CD4-positive, alpha-beta memory T cell (primary cell): ENCODE results near the gene TOR1A. TPM values are rescaled to one million over a fixed set of nuclear protein-coding genes. Genes with fewer than 3 reads are reported as not detected.
"Not testable (repeated sequence)": the region's sequence is repeated elsewhere in the genome, so short reads cannot be mapped to it uniquely, and the experiment has no call there.

Source experiments
- CTCF ChIA-PET: fragments of 350-600 bp; sonication (Branson Sonifier 250); formaldehyde crosslinking; loops from one replicate; lab custom pipeline; 2021; ENCODE audit warnings: inconsistent platforms; ENCODE audit not compliant: partially characterized antibody; lab: Charles Lee
- POLR2A ChIA-PET: fragments of 350-600 bp; sonication (Branson Sonifier 250); formaldehyde crosslinking; loops from one replicate; lab custom pipeline; 2021; ENCODE audit not compliant: partially characterized antibody; lab: Charles Lee
- DNase-seq, 5 donors: peaks; one replicate each; pipeline versions ENCODE4 v3.0.0 to v3.0.0-alpha.2; 2020 to 2022; ENCODE audit warnings: mixed read lengths in 1 of 5
- H3K27ac ChIP-seq: one replicate; pipeline ENCODE4 v1.7.0; 2013; ENCODE audit warnings: low read depth, low read length
- H3K27me3 ChIP-seq: 2 replicates; pipeline ENCODE4 v1.7.0; 2013; ENCODE audit warnings: mild to moderate bottlenecking, low read length, moderate library complexity; ENCODE audit not compliant: insufficient read depth
- H3K36me3 ChIP-seq: 2 replicates; pipeline ENCODE4 v1.7.0; 2013; ENCODE audit warnings: mild to moderate bottlenecking, low read length, moderate library complexity; ENCODE audit not compliant: insufficient read depth
- H3K4me1 ChIP-seq: 2 replicates; pipeline ENCODE4 v1.7.0; 2013; ENCODE audit warnings: mild to moderate bottlenecking, low read length, moderate library complexity; ENCODE audit not compliant: insufficient read depth
- H3K4me3 ChIP-seq, 2 donors: one replicate each; pipeline ENCODE4 v1.7.0; 2013; ENCODE audit warnings: low read length in 2 of 2, mild to moderate bottlenecking in 1 of 2
- H3K9me3 ChIP-seq, 2 donors: one replicate each; pipeline ENCODE4 v1.7.0; 2013; ENCODE audit warnings: low read length in 2 of 2, control low read depth in 1 of 2; ENCODE audit not compliant: control insufficient read depth in 1 of 2
- H3K27ac Mint-ChIP-seq, 7 donors: one replicate each; pipeline ENCODE4 v1.8.0; 2020 to 2021; ENCODE audit warnings: mixed read lengths in 7 of 7, mild to moderate bottlenecking in 6 of 7, inconsistent platforms in 3 of 7, moderate library complexity in 3 of 7
- H3K27me3 Mint-ChIP-seq, 2 donors: one replicate each; pipeline ENCODE4 v1.8.0; 2020 to 2021; ENCODE audit warnings: mixed read lengths in 2 of 2
- H3K36me3 Mint-ChIP-seq, 2 donors: one replicate each; pipeline ENCODE4 v1.8.0; 2020 to 2021; ENCODE audit warnings: mixed read lengths in 2 of 2, inconsistent platforms in 1 of 2, mild to moderate bottlenecking in 1 of 2
- H3K4me1 Mint-ChIP-seq, 4 donors: one replicate each; pipeline ENCODE4 v1.8.0; 2020 to 2021; ENCODE audit warnings: mixed read lengths in 4 of 4, mild to moderate bottlenecking in 1 of 4
- H3K4me3 Mint-ChIP-seq, 8 donors: one replicate each; pipeline ENCODE4 v1.8.0; 2020 to 2021; ENCODE audit warnings: mixed read lengths in 8 of 8, mild to moderate bottlenecking in 7 of 8, moderate library complexity in 6 of 8, inconsistent platforms in 3 of 8
- H3K9me3 Mint-ChIP-seq, 8 donors: one replicate each; pipeline ENCODE4 v1.8.0; 2020 to 2021; ENCODE audit warnings: mixed read lengths in 8 of 8, mild to moderate bottlenecking in 5 of 8, inconsistent platforms in 3 of 8, moderate library complexity in 1 of 8
- intact Hi-C: fragments of 100-400 bp; cut with micrococcal nuclease; formaldehyde crosslinking; loops from one replicate; pipeline ENCODE4 v1.15.1; 2023
- polyA plus RNA-seq, 2 donors: library from polyadenylated mRNA; unstranded; fragments of 300-500 nt; fragmentation: Illumina TruSeq; gene quantifications; one replicate each; pipeline ENCODE4 v1.2.3, GENCODE V29; 2021
- total RNA-seq, 2 experiments: library from RNA; stranded (reverse); gene quantifications; one replicate each; pipeline ENCODE4 v1.2.3, GENCODE V29; 2021

TOR1A gene
- total and polyA plus RNA-seq, 4 experiments from 2014 or later = 39.8 to 82.5 (median 54.1) TPM

GRCh38 chr9:129803676-129804060, 20.3 kb downstream of the TOR1A start:
- Histone ChIP-seq H3K4me3 (peak overlapping the region; percentile 77 to 78), H3K36me3 (peaks cover 16% of the 10 kb centered on the region), H3K27me3 (no peaks in the 10 kb centered on the region), H3K9me3 (no peaks in the 10 kb centered on the region), H3K27ac (peak overlapping the region; percentile 85), H3K4me1 (peaks cover 27% of the 10 kb centered on the region)
- Mint-ChIP-seq H3K27ac (peak overlapping the region; percentile 61 to 96 (median 88)), H3K27me3 (no peaks in the 10 kb centered on the region), H3K9me3 (peaks cover 0 to 1% (median 0%) of the 10 kb centered on the region in 8 donors), H3K4me3 (peak overlapping the region; percentile 82 to 96 (median 93)), H3K36me3 (peaks cover 17 to 27% of the 10 kb centered on the region in 2 donors), H3K4me1 (peaks cover 17 to 32% (median 23%) of the 10 kb centered on the region in 4 donors)
- ChIA-PET CTCF (interaction anchor here (0.9 to 1.2 kb wide), 3 partner anchors 81 to 672 kb away, joined by 3 to 4 read pairs (median 3); no protein-coding TSS in a partner anchor), POLR2A (interaction anchor here (0.7 to 2.5 kb wide), 11 partner anchors 8 to 239 kb away, joined by 3 to 13 read pairs (median 5); partner anchors contain the start of genes C9orf78, FNBP1, NTMT1 and USP20)
- intact Hi-C loops = loop anchor here (1.0 kb wide), 3 partner anchors 21 to 81 kb away; partner anchors contain the start of genes C9orf78, TOR1A and USP20
- DNase-seq = no peak

- Mint-ChIP-seq H3K9me3 (no peaks in the 10 kb centered on the region), H3K27ac (peak within 1 kb of the TSS; percentile 88 to 97 (median 95)), H3K4me3 (peak within 1 kb of the TSS; percentile 91 to 96 (median 93)), H3K27me3 (no peaks in the 10 kb centered on the region), H3K36me3 (peaks cover 16 to 25% of the 10 kb centered on the region in 2 donors), H3K4me1 (peaks cover 17 to 31% (median 23%) of the 10 kb centered on the region in 4 donors)
- peak; percentile 93 to 96 (median 94) for DNase-seq
- Histone ChIP-seq H3K27me3 (no peaks in the 10 kb centered on the region), H3K9me3 (no peaks in the 10 kb centered on the region), H3K4me1 (peaks cover 27% of the 10 kb centered on the region), H3K27ac (peak within 1 kb of the TSS; percentile 85), H3K4me3 (peak within 1 kb of the TSS; percentile 77 to 78), H3K36me3 (peaks cover 13% of the 10 kb centered on the region)
- intact Hi-C loops = loop anchor here (1.0 kb wide), 3 partner anchors 21 to 81 kb away; partner anchors contain the start of genes C9orf78, TOR1A and USP20
- CTCF ChIA-PET = interaction anchor here (0.9 to 1.6 kb wide), 5 partner anchors 13 to 671 kb away, joined by 3 to 4 read pairs (median 3); no protein-coding TSS in a partner anchor
- POLR2A ChIA-PET = interaction anchor here (0.6 to 2.5 kb wide), 16 partner anchors 9 to 847 kb away, joined by 3 to 13 read pairs (median 4); partner anchors contain the start of genes C9orf78, FNBP1, GPR107 and NTMT1
These were observed 20.9 kb downstream of the TOR1A start, which contains the start of gene TOR1B for GRCh38 chr9:129802833-129803675. TOR1B (plus strand) TSS chr9:129803184; CDS start chr9:129803213, 29 bp downstream.

GRCh38 chr9:129801504-129801903, 22.4 kb downstream of the TOR1A start:
- no peak overlapping the region for H3K27ac ChIP-seq
- ChIA-PET POLR2A (no interaction called here), CTCF (interaction anchor here (1.1 to 1.6 kb wide), 3 partner anchors 11 to 84 kb away, joined by 3 to 4 read pairs (median 3); no protein-coding TSS in a partner anchor)
- no peak overlapping the region for H3K4me3 ChIP-seq
- peaks cover 10 to 18% of the 10 kb centered on the region in 2 donors for H3K36me3 Mint-ChIP-seq
- peaks cover under 1% of the 10 kb centered on the region for H3K36me3 ChIP-seq
- no peaks in the 10 kb centered on the region for H3K27me3 Mint-ChIP-seq
- no peaks in the 10 kb centered on the region for H3K9me3 ChIP-seq
- intact Hi-C loops = no loop called here
- no peaks in the 10 kb centered on the region for H3K27me3 ChIP-seq
- H3K4me1 ChIP-seq = peaks cover 25% of the 10 kb centered on the region
- H3K4me3 Mint-ChIP-seq = peak overlapping the region; percentile 46 to 69 (median 58)
- H3K4me1 Mint-ChIP-seq = peaks cover 14 to 24% (median 18%) of the 10 kb centered on the region in 4 donors
- peak overlapping the region in 4 of 7 donors; percentile 42 to 84 (median 68) for H3K27ac Mint-ChIP-seq
- no peaks in the 10 kb centered on the region for H3K9me3 Mint-ChIP-seq
- DNase-seq = no peak

DNA sequence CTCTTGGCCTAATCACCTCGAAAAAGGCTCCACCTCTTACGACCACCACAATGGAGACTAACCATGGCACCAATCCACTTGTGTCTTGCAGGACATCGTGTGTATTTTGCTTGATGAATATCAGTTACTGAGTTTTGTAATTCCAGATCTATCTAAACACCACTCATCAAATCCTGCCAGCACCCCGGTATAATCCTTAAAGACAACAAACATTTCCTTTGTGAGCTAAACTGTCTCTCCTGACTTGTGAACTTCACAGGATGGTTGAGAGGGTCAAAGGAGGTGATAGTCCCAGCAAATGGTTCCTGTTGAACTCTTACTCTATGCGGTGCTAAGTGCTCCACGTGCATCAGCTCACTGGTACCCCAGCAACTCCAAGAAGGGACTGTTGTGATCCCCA, 25.0 kb downstream of the TOR1A start:
- Histone ChIP-seq H3K4me3 (no peak overlapping the region), H3K36me3 (no peaks in the 10 kb centered on the region), H3K9me3 (no peaks in the 10 kb centered on the region), H3K27ac (no peak overlapping the region), H3K4me1 (peaks cover 5% of the 10 kb centered on the region), H3K27me3 (no peaks in the 10 kb centered on the region)
- ChIA-PET POLR2A (no interaction called here), CTCF (interaction anchor here (1.5 kb wide), 1 partner anchor 26 kb away, joined by 3 read pairs; no protein-coding TSS in a partner anchor)
- intact Hi-C loops = no loop called here
- no peaks in the 10 kb centered on the region for H3K27me3 Mint-ChIP-seq
- H3K27ac Mint-ChIP-seq = no peak overlapping the region
- H3K9me3 Mint-ChIP-seq = no peaks in the 10 kb centered on the region
- peaks cover 0 to 5% of the 10 kb centered on the region in 2 donors for H3K36me3 Mint-ChIP-seq
- DNase-seq = no peak
- H3K4me3 Mint-ChIP-seq = no peak overlapping the region
- peaks cover 2 to 4% (median 4%) of the 10 kb centered on the region in 4 donors for H3K4me1 Mint-ChIP-seq

GRCh38 chr9:129796029-129796428, 27.9 kb downstream of the TOR1A start:
- H3K4me3 Mint-ChIP-seq, H3K4me1 Mint-ChIP-seq, H3K9me3 Mint-ChIP-seq, H3K4me3 ChIP-seq, H3K36me3 Mint-ChIP-seq, H3K36me3 ChIP-seq, POLR2A ChIA-PET, intact Hi-C loops, H3K4me1 ChIP-seq, H3K27ac ChIP-seq, H3K9me3 ChIP-seq, H3K27me3 ChIP-seq, H3K27me3 Mint-ChIP-seq, DNase-seq: not testable (repeated sequence)
- CTCF ChIA-PET = interaction anchor here (0.5 to 0.6 kb wide), 2 partner anchors 13 to 873 kb away, joined by 3 read pairs; no protein-coding TSS in a partner anchor
- H3K27ac Mint-ChIP-seq = peak overlapping the region in 1 of 7 donors; percentile 37

GRCh38 chr9:129794549-129794948, 29.4 kb downstream of the TOR1A start:
- Mint-ChIP-seq H3K27ac (no peak overlapping the region), H3K4me3 (no peak overlapping the region), H3K36me3 (no peaks in the 10 kb centered on the region), H3K27me3 (peaks cover 2 to 6% of the 10 kb centered on the region in 2 donors), H3K4me1 (peaks cover 5 to 10% (median 6%) of the 10 kb centered on the region in 4 donors), H3K9me3 (no peaks in the 10 kb centered on the region)
- no peaks in the 10 kb centered on the region for H3K36me3 ChIP-seq
- H3K9me3 ChIP-seq = no peaks in the 10 kb centered on the region
- no peaks in the 10 kb centered on the region for H3K4me1 ChIP-seq
- no peaks in the 10 kb centered on the region for H3K27me3 ChIP-seq
- POLR2A ChIA-PET = no interaction called here
- intact Hi-C loops = no loop called here
- no peak for DNase-seq
- CTCF ChIA-PET = interaction anchor here (0.7 to 1.4 kb wide), 2 partner anchors 11 to 247 kb away, joined by 3 read pairs; no protein-coding TSS in a partner anchor
- H3K4me3 ChIP-seq = no peak overlapping the region
- no peak overlapping the region for H3K27ac ChIP-seq
